HCT116 (cell line): ENCODE measurements around the gene KAZN. TPM values are rescaled to one million over a fixed set of nuclear protein-coding genes. Genes with fewer than 3 reads are reported as not detected.

ENCODE experiments used
- ATAC-seq: fragments of 200-7000 bp; cut with Tn5 transposase; 2 replicates; pipeline ENCODE4 v1.9.1; 2020; ENCODE audit warnings: mild to moderate bottlenecking, moderate library complexity
- BruUV-seq: library from RNA; stranded (reverse); fragments of 400-500 nt; replicated peaks from 2 replicates; lab custom pipeline; 2021; lab: Mats Ljungman, UMichigan
- CTCF ChIA-PET: fragments of 300-600 bp; sonication (Branson Sonifier 250); formaldehyde crosslinking; loops from one replicate; lab custom pipeline; 2021; ENCODE audit warnings: antibody characterized with exemption; lab: Charles Lee
- POLR2A ChIA-PET: fragments of 300-600, 350-600 bp; sonication (Branson Sonifier 250); formaldehyde crosslinking; loops from one replicate; lab custom pipeline; 2021; ENCODE audit warnings: antibody characterized with exemption; lab: Charles Lee
- RAD21 ChIA-PET, 2 experiments: fragments of 300-600 bp; sonication (Branson Sonifier 250); formaldehyde crosslinking; loops; one replicate each; lab custom pipeline; 2023; ENCODE audit warnings: low total read pairs in 2 of 2; ENCODE audit not compliant: uncharacterized antibody in 2 of 2, unreplicated experiment in 2 of 2, low non-redundant PET in 1 of 2; lab: Charles Lee
- DNase-seq: peaks from one replicate; pipeline ENCODE4 v3.0.0-alpha.2; 2010; ENCODE audit warnings: low read depth, low spot score
- H2AFZ ChIP-seq: fragments of 200-600 bp; shearing (Covaris generic), sonication (generic); 2 replicates; pipeline ENCODE4 v1.6.1; 2017; ENCODE audit warnings: low read depth, mixed run types, mixed read lengths, antibody characterized with exemption, low read length; ENCODE audit not compliant: poor library complexity, severe bottlenecking
- H3K27ac ChIP-seq: 2 replicates; pipeline ENCODE4 v1.5.1; 2012; ENCODE audit warnings: low read depth, low read length
- H3K27me3 ChIP-seq: fragments of 200-600 bp; sonication (generic); 2 replicates; pipeline ENCODE4 v1.6.1; 2016; ENCODE audit warnings: mixed run types, low read length, mixed read lengths; ENCODE audit not compliant: insufficient read depth
- H3K36me3 ChIP-seq, 2 experiments: fragments of 200-500 bp in 1 of 2; fragments of 200-600 bp in 1 of 2; sonication (Bioruptor generic) in 1 of 2; sonication (generic) in 1 of 2; 2 replicates each; pipeline versions ENCODE4 v1.5.1 to v1.6.1; 2014 to 2016; ENCODE audit warnings: low read length in 2 of 2, inconsistent platforms in 1 of 2, mixed read lengths in 1 of 2, mixed run types in 1 of 2; ENCODE audit not compliant: insufficient read depth in 2 of 2, control insufficient read depth in 1 of 2
- H3K4me1 ChIP-seq, 2 experiments: fragments of 200-600 bp in 1 of 2; sonication (generic) in 1 of 2; 2 replicates each; pipeline versions ENCODE4 v1.5.1 to v1.6.1; 2012 to 2017; ENCODE audit warnings: low read length in 2 of 2, inconsistent platforms in 1 of 2, mild to moderate bottlenecking in 1 of 2, mixed read lengths in 1 of 2, mixed run types in 1 of 2, moderate library complexity in 1 of 2; ENCODE audit not compliant: insufficient read depth in 2 of 2, control insufficient read depth in 1 of 2
- H3K4me2 ChIP-seq: fragments of 200-600 bp; sonication (generic); 2 replicates; pipeline ENCODE4 v1.6.1; 2017; ENCODE audit warnings: mixed run types, low read length, mixed read lengths
- H3K4me3 ChIP-seq, 2 experiments: fragments of 200-600 bp in 1 of 2; sonication (generic) in 1 of 2; replicated peaks in 1 of 2; 2 replicates each; pipeline ENCODE4 v1.5.1; 2011 to 2016; ENCODE audit warnings: low read length in 2 of 2, control low read depth in 1 of 2, low read depth in 1 of 2, mild to moderate bottlenecking in 1 of 2, mixed read lengths in 1 of 2, mixed run types in 1 of 2
- H3K79me2 ChIP-seq: fragments of 200-600 bp; sonication (generic); 2 replicates; pipeline ENCODE4 v1.6.1; 2017; ENCODE audit warnings: mild to moderate bottlenecking, mixed run types, low read length, moderate library complexity, mixed read lengths; ENCODE audit not compliant: insufficient read depth
- H3K9ac ChIP-seq: fragments of 200-600 bp; sonication (generic); 2 replicates; pipeline ENCODE4 v1.6.1; 2016; ENCODE audit warnings: low read length, mixed read lengths
- H3K9me2 ChIP-seq: fragments of 200-600 bp; sonication (generic), shearing (Covaris generic); 2 replicates; pipeline ENCODE4 v1.6.1; 2017; ENCODE audit warnings: mixed run types, mild to moderate bottlenecking, moderate library complexity; ENCODE audit not compliant: insufficient read depth
- H3K9me3 ChIP-seq, 2 experiments: fragments of 200-500 bp in 1 of 2; fragments of 200-600 bp in 1 of 2; sonication (Bioruptor generic) in 1 of 2; sonication (generic) in 1 of 2; 2 replicates each; pipeline ENCODE4 v1.6.1; 2014 to 2017; ENCODE audit warnings: low read length in 2 of 2, mixed read lengths in 2 of 2, inconsistent platforms in 1 of 2, low read depth in 1 of 2, mild to moderate bottlenecking in 1 of 2, mixed run types in 1 of 2, moderate library complexity in 1 of 2; ENCODE audit not compliant: control insufficient read depth in 1 of 2, insufficient read depth in 1 of 2
- H4K20me1 ChIP-seq: fragments of 200-600 bp; sonication (generic), shearing (Covaris generic); 2 replicates; pipeline ENCODE4 v1.6.1; 2017; ENCODE audit warnings: mixed run types, mild to moderate bottlenecking, moderate library complexity; ENCODE audit not compliant: insufficient read depth
- CEBPB ChIP-seq: IDR thresholded peaks from 2 replicates; pipeline ENCODE4 v1.6.1; 2012; ENCODE audit warnings: low read depth
- CTCF ChIP-seq, 3 experiments: fragments of 200-600 bp in 1 of 3; sonication (generic) in 1 of 3; IDR thresholded peaks in 2 of 3; conservative IDR thresholded peaks in 1 of 3; 2 replicates each; pipeline ENCODE4 v1.5.1; 2012 to 2017; ENCODE audit warnings: low read depth in 2 of 3, low read length in 2 of 3, antibody characterized with exemption in 1 of 3, borderline replicate concordance in 1 of 3, control low read depth in 1 of 3, mild to moderate bottlenecking in 1 of 3, mixed read lengths in 1 of 3, mixed run types in 1 of 3, moderate library complexity in 1 of 3; ENCODE audit not compliant: insufficient read depth in 1 of 3
- EGR1 ChIP-seq: IDR thresholded peaks from 2 replicates; pipeline ENCODE4 v1.6.1; 2012; ENCODE audit warnings: low read depth
- ELF1 ChIP-seq: IDR thresholded peaks from 2 replicates; pipeline ENCODE4 v1.6.1; 2012; ENCODE audit warnings: low read depth, borderline replicate concordance
- EZH2 ChIP-seq: fragments of 200-600 bp; sonication (generic); IDR thresholded peaks from 2 replicates; pipeline ENCODE4 v1.6.1; 2017; ENCODE audit warnings: antibody characterized with exemption, mixed run types
- EZH2phosphoT487 ChIP-seq: fragments of 200-600 bp; IDR thresholded peaks from 2 replicates; pipeline ENCODE4 v1.6.1; 2018; ENCODE audit warnings: antibody characterized with exemption, borderline replicate concordance
- FOSL1 ChIP-seq: IDR thresholded peaks from 2 replicates; pipeline ENCODE4 v1.6.1; 2012; ENCODE audit warnings: low read depth
- JUND ChIP-seq: IDR thresholded peaks from 2 replicates; pipeline ENCODE4 v1.6.1; 2012
- RAD21 ChIP-seq: IDR thresholded peaks from 2 replicates; pipeline ENCODE4 v1.6.1; 2012; ENCODE audit warnings: low read depth, mild to moderate bottlenecking
- REST ChIP-seq: IDR thresholded peaks from 2 replicates; pipeline ENCODE4 v1.6.1; 2012; ENCODE audit warnings: low read depth
- SP1 ChIP-seq: IDR thresholded peaks from 2 replicates; pipeline ENCODE4 v1.6.1; 2012; ENCODE audit warnings: low read depth
- SRF ChIP-seq: IDR thresholded peaks from 2 replicates; pipeline ENCODE4 v1.6.1; 2012; ENCODE audit warnings: low read depth
- YY1 ChIP-seq: IDR thresholded peaks from 2 replicates; pipeline ENCODE4 v1.6.1; 2011; ENCODE audit warnings: low read length, low read depth, moderate library complexity, mild to moderate bottlenecking; ENCODE audit not compliant: insufficient replicate concordance; ENCODE audit errors: extremely low read depth
- intact Hi-C: fragments of 100-400 bp; cut with micrococcal nuclease; formaldehyde crosslinking; loops from 2 replicates; pipeline ENCODE4 v1.10.0; 2022
- total RNA-seq: library from RNA; stranded (reverse); gene quantifications from one replicate; pipeline ENCODE4 v1.2.1, GENCODE V29; 2021; ENCODE audit not compliant: unreplicated experiment
- TF ChIP-seq, protein P1 (sequence below): IDR thresholded peaks from 2 replicates; pipeline ENCODE4 v1.6.1; 2011; ENCODE audit warnings: mild to moderate bottlenecking, low read length, moderate library complexity; ENCODE audit not compliant: insufficient replicate concordance; ENCODE audit errors: extremely low read depth
- TF ChIP-seq, protein P2 (sequence below): IDR thresholded peaks from 2 replicates; pipeline ENCODE4 v1.6.1; 2012
- TF ChIP-seq, protein P3 (sequence below): IDR thresholded peaks from 2 replicates; pipeline ENCODE4 v1.6.1; 2012

The KAZN gene
- total RNA-seq, 1 experiment from 2014 or later: 13.4 TPM

- TF ChIP-seq EZH2phosphoT487: no peak
Measured at GRCh38 chr1:15155888-15156741, 557.6 kb downstream of the KAZN start (continued).

- Histone ChIP-seq H3K9me2 (no peaks in the 10 kb centered on the region), H3K9ac (no peak overlapping the region), H3K9me3 (no peaks in the 10 kb centered on the region), H2AFZ (no peak overlapping the region), H3K4me3 (no peak overlapping the region), H3K4me2 (no peak overlapping the region), H4K20me1 (no peaks in the 10 kb centered on the region; the same call in 1 of the 2 replicates), H3K4me1 (peaks cover 13 to 48% of the 10 kb centered on the region in 2 experiments; a peak in 3 of 4 replicates), H3K36me3 (no peaks in the 10 kb centered on the region), H3K27me3 (no peaks in the 10 kb centered on the region), H3K79me2 (peaks cover 76% of the 10 kb centered on the region), H3K27ac (no peak overlapping the region)
- POLR2A ChIA-PET: no interaction called here
- BruUV-seq: no TSS peak
- DNase-seq (no peak), ATAC-seq (no peak)
- RAD21 ChIA-PET: no interaction called here
- CTCF ChIA-PET: no interaction called here
- intact Hi-C loops: no loop called here
- TF ChIP-seq SRF (no peak), YY1 (no peak), EZH2 (no peak), JUND (no peak), CEBPB (no peak), EZH2phosphoT487 (no peak), CTCF (IDR thresholded peaks at IDR 0.05 in 2 of 3, conservative IDR thresholded peaks at IDR 0.05 in 1 of 3; ENCODE audit: borderline replicate concordance in 1 of 3, insufficient read depth in 1 of 3, low read depth in 2 of 3, low read length in 2 of 3) (no peak), RAD21 (no peak), EGR1 (no peak), FOSL1 (no peak), REST (no peak), SP1 (no peak), ELF1 (no peak)
- TF ChIP-seq, protein P1, sequence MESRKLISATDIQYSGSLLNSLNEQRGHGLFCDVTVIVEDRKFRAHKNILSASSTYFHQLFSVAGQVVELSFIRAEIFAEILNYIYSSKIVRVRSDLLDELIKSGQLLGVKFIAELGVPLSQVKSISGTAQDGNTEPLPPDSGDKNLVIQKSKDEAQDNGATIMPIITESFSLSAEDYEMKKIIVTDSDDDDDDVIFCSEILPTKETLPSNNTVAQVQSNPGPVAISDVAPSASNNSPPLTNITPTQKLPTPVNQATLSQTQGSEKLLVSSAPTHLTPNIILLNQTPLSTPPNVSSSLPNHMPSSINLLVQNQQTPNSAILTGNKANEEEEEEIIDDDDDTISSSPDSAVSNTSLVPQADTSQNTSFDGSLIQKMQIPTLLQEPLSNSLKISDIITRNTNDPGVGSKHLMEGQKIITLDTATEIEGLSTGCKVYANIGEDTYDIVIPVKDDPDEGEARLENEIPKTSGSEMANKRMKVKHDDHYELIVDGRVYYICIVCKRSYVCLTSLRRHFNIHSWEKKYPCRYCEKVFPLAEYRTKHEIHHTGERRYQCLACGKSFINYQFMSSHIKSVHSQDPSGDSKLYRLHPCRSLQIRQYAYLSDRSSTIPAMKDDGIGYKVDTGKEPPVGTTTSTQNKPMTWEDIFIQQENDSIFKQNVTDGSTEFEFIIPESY: no peak
- TF ChIP-seq, protein P2, sequence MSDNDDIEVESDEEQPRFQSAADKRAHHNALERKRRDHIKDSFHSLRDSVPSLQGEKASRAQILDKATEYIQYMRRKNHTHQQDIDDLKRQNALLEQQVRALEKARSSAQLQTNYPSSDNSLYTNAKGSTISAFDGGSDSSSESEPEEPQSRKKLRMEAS: no peak
- TF ChIP-seq, protein P3, sequence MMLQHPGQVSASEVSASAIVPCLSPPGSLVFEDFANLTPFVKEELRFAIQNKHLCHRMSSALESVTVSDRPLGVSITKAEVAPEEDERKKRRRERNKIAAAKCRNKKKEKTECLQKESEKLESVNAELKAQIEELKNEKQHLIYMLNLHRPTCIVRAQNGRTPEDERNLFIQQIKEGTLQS: no peak
Measured at GRCh38 chr1:15156807-15157380, 558.4 kb downstream of the KAZN start.
